GM12892 (cell line): ENCODE results near the gene ATP5MK. TPM values are rescaled to one million over a fixed set of nuclear protein-coding genes. Genes with fewer than 3 reads are reported as not detected.

ENCODE experiments used
- DNase-seq: peaks from one replicate; pipeline ENCODE4 v3.0.0; 2011; ENCODE audit not compliant: insufficient read length
- FAIRE-seq: peaks from 2 replicates; lab custom pipeline; 2011; peaks lifted over from hg19 to GRCh38; lab: Jason Lieb, UNC
- POLR2A ChIP-seq: IDR thresholded peaks from 2 replicates; pipeline ENCODE4 v1.6.1; 2011; ENCODE audit warnings: low read depth, low read length, control low read depth
- POLR2AphosphoS5 ChIP-seq: IDR thresholded peaks from 2 replicates; pipeline ENCODE4 v1.6.1; 2011; ENCODE audit warnings: low read depth, low read length, control low read depth
- TAF1 ChIP-seq: IDR thresholded peaks from 2 replicates; pipeline ENCODE4 v1.6.1; 2011; ENCODE audit warnings: low read depth, mild to moderate bottlenecking, control low read depth, low read length, borderline replicate concordance
- polyA plus RNA-seq: library from polyadenylated mRNA; unstranded; fragments of >200 nt; gene quantifications from one replicate; pipeline ENCODE4 v1.2.1, GENCODE V29; 2012; ENCODE audit warnings: missing spikeins, inconsistent platforms; ENCODE audit not compliant: missing spikeins

ATP5MK gene, protein sequence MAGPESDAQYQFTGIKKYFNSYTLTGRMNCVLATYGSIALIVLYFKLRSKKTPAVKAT
- polyA plus RNA-seq: 626 TPM

- DNase-seq: peak; percentile 91
- FAIRE-seq: peak; percentile 100
- TF ChIP-seq TAF1 (peak; percentile 75; the same call in 1 of the 2 replicates), POLR2AphosphoS5 (peak; percentile 97), POLR2A (peak; percentile 96)
These were observed at the start of gene ATP5MK, which contains the start of gene PDCD11 for GRCh38 chr10:103396067-103396788. Gene ATP5MK, minus strand, starts transcription at chr10:103396475. Its CDS starts 4,018 bp downstream, at chr10:103392457. Gene PDCD11, plus strand, starts transcription at chr10:103396626. Its CDS starts 1,801 bp downstream, at chr10:103398427.

- DNase-seq (no peak), FAIRE-seq (peak; percentile 14)
- TF ChIP-seq POLR2A (no peak), TAF1 (no peak), POLR2AphosphoS5 (no peak)
These were observed 49.1 kb upstream of the ATP5MK start for GRCh38 chr10:103445366-103445765.

GRCh38 chr10:103444478-103444877 is 48.2 kb upstream of the ATP5MK start:
- no peak for TF ChIP-seq POLR2A
- no peak for TF ChIP-seq TAF1
- no peak for TF ChIP-seq POLR2AphosphoS5
- DNase-seq (no peak), FAIRE-seq (no peak)

DNA sequence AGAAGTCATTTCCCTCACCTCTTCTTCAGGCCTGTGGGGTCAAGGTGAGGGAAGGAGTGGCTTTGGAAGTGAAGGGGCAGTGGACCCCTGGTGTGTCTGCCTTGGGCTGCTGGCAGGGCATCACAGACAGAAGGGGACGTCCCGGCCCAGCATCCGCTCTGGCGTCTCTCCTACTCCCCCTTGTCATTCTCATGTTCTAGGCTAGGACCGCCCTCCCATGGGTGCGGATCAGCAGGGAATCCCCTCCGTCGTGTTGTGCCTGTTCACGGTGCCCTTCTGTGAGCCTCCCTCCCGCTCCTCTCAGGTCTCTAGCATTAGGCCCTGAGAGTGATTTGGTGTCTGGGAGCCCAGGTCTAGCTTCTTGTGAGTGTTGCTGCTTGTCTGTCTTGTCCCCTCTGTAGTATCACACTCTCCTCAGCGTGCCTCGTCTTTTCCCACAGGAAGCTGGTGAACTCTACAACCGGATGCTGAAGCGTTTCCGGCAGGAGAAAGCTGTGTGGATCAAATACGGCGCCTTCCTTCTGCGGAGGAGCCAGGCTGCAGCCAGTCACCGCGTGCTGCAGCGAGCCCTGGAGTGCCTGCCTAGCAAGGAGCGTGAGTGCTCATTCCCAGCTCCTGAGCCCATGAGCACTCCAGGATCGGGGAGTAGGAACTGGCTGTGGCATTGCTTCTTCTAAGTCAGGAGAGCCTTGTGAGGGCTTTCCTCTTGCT is 47.4 kb upstream of the ATP5MK start:
- TF ChIP-seq TAF1 (no peak), POLR2AphosphoS5 (no peak), POLR2A (no peak)
- no peak for FAIRE-seq
- DNase-seq: no peak

GRCh38 chr10:103442031-103442461 is 45.8 kb upstream of the ATP5MK start:
- no peak for TF ChIP-seq POLR2A
- no peak for TF ChIP-seq POLR2AphosphoS5
- no peak for TF ChIP-seq TAF1
- FAIRE-seq (no peak), DNase-seq (no peak)

DNA sequence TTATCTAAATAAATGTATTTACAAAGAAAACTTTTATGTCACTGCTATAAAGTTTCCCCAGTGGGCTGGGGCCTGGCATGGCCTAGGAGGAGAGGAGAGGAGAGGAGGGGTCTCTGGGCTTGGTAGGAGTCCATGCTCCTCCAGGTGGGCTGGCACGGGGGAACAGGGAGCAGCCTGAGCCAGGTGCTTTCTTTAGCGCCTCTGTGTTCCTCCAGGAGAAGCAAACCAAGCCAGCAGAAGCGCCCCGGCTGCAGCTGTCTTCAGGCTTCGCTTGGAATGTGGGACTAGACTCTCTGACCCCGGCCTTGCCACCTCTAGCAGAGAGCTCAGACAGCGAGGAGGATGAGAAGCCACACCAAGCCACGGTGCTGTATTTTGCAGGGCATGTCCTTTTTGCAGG is 45.3 kb upstream of the ATP5MK start:
- no peak for FAIRE-seq
- DNase-seq: no peak
- TF ChIP-seq POLR2A: no peak

GRCh38 chr10:103441206-103441605 is 44.9 kb upstream of the ATP5MK start:
- DNase-seq (no peak), FAIRE-seq (no peak)
- no peak for TF ChIP-seq POLR2A
- no peak for TF ChIP-seq POLR2AphosphoS5
- no peak for TF ChIP-seq TAF1

DNA sequence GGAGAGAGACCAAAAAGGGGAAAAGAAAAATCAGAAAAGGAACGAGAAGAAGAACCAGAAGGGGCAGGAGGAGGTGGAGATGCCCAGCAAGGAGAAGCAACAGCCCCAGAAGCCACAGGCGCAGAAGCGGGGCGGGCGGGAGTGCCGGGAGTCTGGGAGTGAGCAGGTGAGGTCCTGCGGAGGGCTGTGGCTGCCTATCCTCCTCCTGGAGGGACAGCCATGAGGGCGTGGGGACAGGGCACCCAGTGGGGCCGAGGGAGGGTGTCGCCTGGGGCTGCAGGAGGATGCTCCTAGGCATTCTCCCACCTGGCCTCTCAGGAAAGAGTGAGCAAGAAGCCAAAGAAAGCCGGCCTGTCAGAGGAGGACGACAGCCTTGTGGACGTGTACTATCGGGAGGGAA is 44.1 kb upstream of the ATP5MK start:
- FAIRE-seq (no peak), DNase-seq (no peak)
- no peak for TF ChIP-seq POLR2A
- TF ChIP-seq POLR2AphosphoS5: no peak
- TF ChIP-seq TAF1: no peak

GRCh38 chr10:103439776-103440175 is 43.5 kb upstream of the ATP5MK start:
- DNase-seq (no peak), FAIRE-seq (no peak)
- 0 out of 2 replicates have a peak, but pooled peaks have one; percentile 11 for TF ChIP-seq POLR2A
- TF ChIP-seq POLR2AphosphoS5: no peak

GRCh38 chr10:103433858-103434257 is 37.6 kb upstream of the ATP5MK start:
- TF ChIP-seq POLR2AphosphoS5: no peak
- TF ChIP-seq POLR2A: no peak
- no peak for TF ChIP-seq TAF1
- no peak for DNase-seq
- FAIRE-seq: no peak

GRCh38 chr10:103431902-103432301 is 35.6 kb upstream of the ATP5MK start:
- DNase-seq (no peak), FAIRE-seq (no peak)
- TF ChIP-seq POLR2AphosphoS5: no peak
- no peak for TF ChIP-seq TAF1
- no peak for TF ChIP-seq POLR2A
